ENCODE data around the gene ANKRD65. TPM values are rescaled to one million over a fixed set of nuclear protein-coding genes. Genes with fewer than 3 reads are reported as not detected.

The ANKRD65 gene
- polyA plus RNA-seq, 1 donor (not counting 4 experiments of a cell fraction or from before 2014, with no cell fraction given) = 4.6 TPM

GRCh38 chr1:1432274-1432950, 11.3 kb upstream of the ANKRD65 start:
- Histone ChIP-seq H3K36me3 (ENCODE audit: control insufficient read depth in 2 of 2, extremely low read depth in 1 of 2, insufficient read depth in 2 of 2, low read length in 2 of 2) (no peaks in the 10 kb centered on the region), H3K9me3 (ENCODE audit: control insufficient read depth, low read depth, low read length) (no peaks in the 10 kb centered on the region), H2AFZ (ENCODE audit: control insufficient read depth, low read length) (no peak overlapping the region), H3K9ac (ENCODE audit: control insufficient read depth, extremely low read depth, insufficient read depth, low read length) (no peak overlapping the region), H3K4me1 (ENCODE audit: control insufficient read depth, extremely low read depth, insufficient read depth, low read length) (peaks cover 27% of the 10 kb centered on the region), H3K27me3 (ENCODE audit: control insufficient read depth, extremely low read depth, insufficient read depth, low read length) (no peaks in the 10 kb centered on the region), H3K9me1 (ENCODE audit: control insufficient read depth, extremely low read depth, insufficient read depth, low read length) (no peaks in the 10 kb centered on the region), H3K4me2 (ENCODE audit: control insufficient read depth, extremely low read depth, insufficient read depth, low read depth, low read length) (no peak overlapping the region), H3K4me3 (ENCODE audit: control insufficient read depth in 2 of 3, extremely low read depth in 1 of 3, insufficient read depth in 2 of 3, low read depth in 1 of 3, low read length in 3 of 3) (no peak overlapping the region), H3K79me2 (ENCODE audit: control insufficient read depth, insufficient read depth, low read length) (no peaks in the 10 kb centered on the region), H3K27ac (ENCODE audit: control insufficient read depth, insufficient read depth, low read length) (no peak overlapping the region), H4K20me1 (ENCODE audit: control insufficient read depth, extremely low read depth, insufficient read depth, low read length) (no peaks in the 10 kb centered on the region)
- no peak for FAIRE-seq
- DNase-seq (ENCODE audit: low read depth, low spot score) = no peak
- dilution Hi-C loops (cut with MboI; ENCODE audit: extremely low pct_ligation_motif_present, low sequenced_read_pairs) = no loop called here
- no peak for TF ChIP-seq EZH2 (IDR thresholded peaks at IDR 0.05; ENCODE audit: low read length)
- TF ChIP-seq, protein P1, sequence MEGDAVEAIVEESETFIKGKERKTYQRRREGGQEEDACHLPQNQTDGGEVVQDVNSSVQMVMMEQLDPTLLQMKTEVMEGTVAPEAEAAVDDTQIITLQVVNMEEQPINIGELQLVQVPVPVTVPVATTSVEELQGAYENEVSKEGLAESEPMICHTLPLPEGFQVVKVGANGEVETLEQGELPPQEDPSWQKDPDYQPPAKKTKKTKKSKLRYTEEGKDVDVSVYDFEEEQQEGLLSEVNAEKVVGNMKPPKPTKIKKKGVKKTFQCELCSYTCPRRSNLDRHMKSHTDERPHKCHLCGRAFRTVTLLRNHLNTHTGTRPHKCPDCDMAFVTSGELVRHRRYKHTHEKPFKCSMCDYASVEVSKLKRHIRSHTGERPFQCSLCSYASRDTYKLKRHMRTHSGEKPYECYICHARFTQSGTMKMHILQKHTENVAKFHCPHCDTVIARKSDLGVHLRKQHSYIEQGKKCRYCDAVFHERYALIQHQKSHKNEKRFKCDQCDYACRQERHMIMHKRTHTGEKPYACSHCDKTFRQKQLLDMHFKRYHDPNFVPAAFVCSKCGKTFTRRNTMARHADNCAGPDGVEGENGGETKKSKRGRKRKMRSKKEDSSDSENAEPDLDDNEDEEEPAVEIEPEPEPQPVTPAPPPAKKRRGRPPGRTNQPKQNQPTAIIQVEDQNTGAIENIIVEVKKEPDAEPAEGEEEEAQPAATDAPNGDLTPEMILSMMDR (optimal IDR thresholded peaks at IDR 0.05 in 1 of 3, IDR thresholded peaks at IDR 0.05 in 1 of 3, conservative IDR thresholded peaks at IDR 0.05 in 1 of 3; ENCODE audit: extremely low read depth in 1 of 3, insufficient read depth in 2 of 3, low read length in 3 of 3) = no peak

- Histone ChIP-seq H4K20me1 (ENCODE audit: control insufficient read depth, extremely low read depth, insufficient read depth, low read length) (no peaks in the 10 kb centered on the region), H2AFZ (ENCODE audit: control insufficient read depth, low read length) (no peak overlapping the region), H3K9me1 (ENCODE audit: control insufficient read depth, extremely low read depth, insufficient read depth, low read length) (no peaks in the 10 kb centered on the region), H3K79me2 (ENCODE audit: control insufficient read depth, insufficient read depth, low read length) (no peaks in the 10 kb centered on the region), H3K36me3 (ENCODE audit: control insufficient read depth in 2 of 2, extremely low read depth in 1 of 2, insufficient read depth in 2 of 2, low read length in 2 of 2) (no peaks in the 10 kb centered on the region), H3K27me3 (ENCODE audit: control insufficient read depth, extremely low read depth, insufficient read depth, low read length) (no peaks in the 10 kb centered on the region), H3K4me2 (ENCODE audit: control insufficient read depth, extremely low read depth, insufficient read depth, low read depth, low read length) (no peak overlapping the region), H3K9me3 (ENCODE audit: control insufficient read depth, low read depth, low read length) (no peaks in the 10 kb centered on the region), H3K4me1 (ENCODE audit: control insufficient read depth, extremely low read depth, insufficient read depth, low read length) (peaks cover 27% of the 10 kb centered on the region), H3K9ac (ENCODE audit: control insufficient read depth, extremely low read depth, insufficient read depth, low read length) (no peak overlapping the region), H3K4me3 (ENCODE audit: control insufficient read depth in 2 of 3, extremely low read depth in 1 of 3, insufficient read depth in 2 of 3, low read depth in 1 of 3, low read length in 3 of 3) (no peak overlapping the region), H3K27ac (ENCODE audit: control insufficient read depth, insufficient read depth, low read length) (no peak overlapping the region)
- FAIRE-seq (no peak), DNase-seq (ENCODE audit: low read depth, low spot score) (no peak)
- dilution Hi-C loops (cut with MboI; ENCODE audit: extremely low pct_ligation_motif_present, low sequenced_read_pairs) = no loop called here
- TF ChIP-seq, protein P1 (optimal IDR thresholded peaks at IDR 0.05 in 1 of 3, IDR thresholded peaks at IDR 0.05 in 1 of 3, conservative IDR thresholded peaks at IDR 0.05 in 1 of 3; ENCODE audit: extremely low read depth in 1 of 3, insufficient read depth in 2 of 3, low read length in 3 of 3) = no peak
- TF ChIP-seq EZH2 (IDR thresholded peaks at IDR 0.05; ENCODE audit: low read length) = no peak
Measured at GRCh38 chr1:1431845-1432273, 10.8 kb upstream of the ANKRD65 start.
